GM12891 (cell line): ENCODE data around the gene IQGAP2.
"Not testable (repeated sequence)": the region's sequence is repeated elsewhere in the genome, so short reads cannot be mapped to it uniquely, and the experiment has no call there.

Experiments used
- DNase-seq: peaks from one replicate; pipeline ENCODE4 v3.0.0; 2011; ENCODE audit warnings: low spot score; ENCODE audit not compliant: insufficient read length
- FAIRE-seq: peaks from 2 replicates; lab custom pipeline; 2011; peaks lifted over from hg19 to GRCh38; lab: Jason Lieb, UNC
- PAX5 ChIP-seq: IDR thresholded peaks from 2 replicates; pipeline ENCODE4 v1.6.1; 2011; ENCODE audit warnings: low read length, moderate library complexity, mild to moderate bottlenecking; ENCODE audit not compliant: insufficient read depth, severe bottlenecking
- POLR2A ChIP-seq: IDR thresholded peaks from 2 replicates; pipeline ENCODE4 v1.6.1; 2011; ENCODE audit warnings: low read depth, low read length, control low read depth
- POLR2AphosphoS5 ChIP-seq: IDR thresholded peaks from 2 replicates; pipeline ENCODE4 v1.6.1; 2011; ENCODE audit warnings: low read depth, low read length, control low read depth
- POU2F2 ChIP-seq: IDR thresholded peaks from 2 replicates; pipeline ENCODE4 v1.6.1; 2011; ENCODE audit warnings: low read depth, mild to moderate bottlenecking, control low read depth, low read length, moderate library complexity
- SPI1 ChIP-seq: IDR thresholded peaks from 2 replicates; pipeline ENCODE4 v1.6.1; 2011; ENCODE audit warnings: low read depth, low read length, control low read depth
- TAF1 ChIP-seq: IDR thresholded peaks from 2 replicates; pipeline ENCODE4 v1.6.1; 2011; ENCODE audit warnings: low read depth, low read length, control low read depth

IQGAP2 gene

GRCh38 chr5:76433261-76433660 is 30.2 kb downstream of the IQGAP2 start:
- no peak for TF ChIP-seq POLR2A
- no peak for TF ChIP-seq POLR2AphosphoS5
- no peak for TF ChIP-seq TAF1
- TF ChIP-seq POU2F2 = no peak
- no peak for TF ChIP-seq PAX5
- DNase-seq (no peak), FAIRE-seq (no peak)

DNA sequence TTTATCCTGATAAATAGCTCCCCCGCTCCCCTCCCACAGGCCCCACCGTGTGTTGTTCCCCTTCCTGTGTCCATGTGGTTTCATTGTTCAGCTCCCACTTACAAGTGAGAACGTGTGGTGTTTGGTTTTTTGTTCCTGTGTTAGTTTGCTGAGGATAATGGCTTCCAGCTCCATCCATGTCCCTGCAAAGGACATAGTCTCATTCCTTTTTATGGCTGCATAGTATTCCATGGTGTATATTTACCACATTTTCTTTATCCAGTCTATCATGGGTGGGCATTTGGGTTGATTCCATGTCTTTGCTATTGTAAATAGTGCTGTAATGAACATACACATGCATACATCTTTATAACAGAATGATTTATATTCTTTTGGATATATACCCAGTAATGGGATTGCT is 34.4 kb downstream of the IQGAP2 start:
- not testable (repeated sequence) for FAIRE-seq, DNase-seq

GRCh38 chr5:76438025-76438424 is 34.9 kb downstream of the IQGAP2 start:
- FAIRE-seq = no peak
- TF ChIP-seq TAF1 = no peak
- TF ChIP-seq POLR2A = no peak
- TF ChIP-seq PAX5 = no peak
- no peak for TF ChIP-seq POU2F2
- TF ChIP-seq POLR2AphosphoS5 = no peak
- TF ChIP-seq SPI1 = no peak
- no peak for DNase-seq

GRCh38 chr5:76439201-76439600 is 36.1 kb downstream of the IQGAP2 start:
- no peak for TF ChIP-seq SPI1
- FAIRE-seq = no peak
- no peak for DNase-seq

GRCh38 chr5:76439929-76440328 is 36.8 kb downstream of the IQGAP2 start:
- no peak for FAIRE-seq
- TF ChIP-seq PAX5 (no peak), POLR2AphosphoS5 (no peak), POLR2A (no peak), TAF1 (no peak), POU2F2 (no peak), SPI1 (no peak)
- DNase-seq = no peak

GRCh38 chr5:76441101-76441500 is 38.0 kb downstream of the IQGAP2 start:
- TF ChIP-seq POU2F2 (no peak), SPI1 (no peak), POLR2A (no peak), PAX5 (no peak), POLR2AphosphoS5 (no peak), TAF1 (no peak)
- DNase-seq = no peak
- no peak for FAIRE-seq

DNA sequence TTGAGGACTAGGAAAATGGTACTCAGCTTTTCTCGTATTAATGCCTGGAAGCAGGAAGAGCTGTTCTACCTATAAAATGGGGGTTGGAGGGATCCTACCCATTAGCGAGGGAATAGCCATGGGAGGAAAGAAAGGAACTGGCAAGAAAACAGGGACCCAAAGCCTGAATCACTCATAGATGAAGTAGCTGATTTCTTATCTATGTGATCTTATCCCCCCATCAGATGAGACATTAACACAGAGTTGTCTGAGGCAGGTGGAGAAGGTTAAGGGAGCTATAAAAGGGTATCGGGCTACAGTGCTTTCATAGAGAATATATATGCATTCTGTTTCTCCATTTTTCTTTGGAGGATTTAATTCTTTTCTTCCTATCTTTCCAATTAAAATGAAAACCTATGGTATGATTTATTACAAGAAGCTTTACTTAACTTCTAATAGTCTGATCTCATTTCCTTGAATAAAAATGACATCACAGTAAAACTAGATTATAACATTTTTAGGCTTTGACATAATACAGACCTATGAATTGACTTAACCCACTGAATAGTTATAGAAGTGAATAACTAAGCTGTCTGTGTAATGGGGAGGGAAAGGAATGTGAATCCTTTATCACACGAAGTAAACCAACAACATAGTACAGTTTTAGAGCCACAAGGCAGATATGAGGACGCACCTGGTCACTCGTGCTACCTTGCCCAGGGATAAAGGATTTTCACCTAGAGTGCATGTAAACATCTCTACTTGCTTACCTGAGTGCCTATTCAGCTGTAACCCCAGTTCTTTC is 39.0 kb downstream of the IQGAP2 start:
- FAIRE-seq (no peak), DNase-seq (no peak)
- TF ChIP-seq PAX5 (no peak), POU2F2 (no peak), POLR2AphosphoS5 (no peak), POLR2A (no peak), TAF1 (no peak), SPI1 (no peak)

DNA sequence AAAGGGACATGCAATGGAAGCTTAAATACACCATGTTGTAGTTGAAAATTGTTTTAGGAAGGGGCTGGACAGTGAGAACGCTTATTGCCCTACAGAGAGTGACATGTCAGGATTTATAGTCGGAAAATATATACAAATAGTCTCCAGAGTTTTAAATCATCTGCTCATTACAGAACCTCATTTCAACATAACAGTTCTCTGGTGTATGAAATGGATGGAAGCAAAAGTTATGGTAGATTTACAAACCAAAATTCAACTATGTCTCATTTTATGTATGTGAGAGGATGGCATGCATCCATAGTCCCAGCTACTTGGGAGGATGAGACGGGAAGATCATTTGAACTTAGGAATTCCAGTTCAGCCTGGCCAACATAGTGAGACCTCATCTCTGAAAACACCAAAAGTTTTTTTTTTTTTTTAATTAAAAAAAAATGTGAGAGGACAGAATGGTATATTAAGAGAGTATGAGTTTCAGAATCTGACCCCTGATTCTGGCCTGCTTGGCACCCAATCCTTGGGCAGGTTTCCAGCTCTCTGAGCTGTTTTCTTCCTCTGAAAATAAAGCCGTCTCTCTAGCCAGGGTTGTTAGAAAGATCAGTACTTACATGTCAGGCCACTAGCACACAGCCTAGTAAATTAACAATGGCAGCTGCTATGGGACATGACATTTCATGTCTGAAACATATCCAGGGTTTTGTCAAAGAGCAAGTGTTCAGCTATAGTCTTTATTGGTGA is 40.1 kb downstream of the IQGAP2 start:
- TF ChIP-seq POU2F2 (no peak), PAX5 (no peak), TAF1 (no peak), POLR2AphosphoS5 (no peak), SPI1 (no peak), POLR2A (no peak)
- DNase-seq (no peak), FAIRE-seq (no peak)

GRCh38 chr5:76445063-76445462 is 42.0 kb downstream of the IQGAP2 start:
- DNase-seq (no peak), FAIRE-seq (no peak)
- TF ChIP-seq POLR2A = no peak
- no peak for TF ChIP-seq PAX5
- no peak for TF ChIP-seq SPI1
- no peak for TF ChIP-seq TAF1
- TF ChIP-seq POLR2AphosphoS5 = no peak
- TF ChIP-seq POU2F2 = no peak

DNA sequence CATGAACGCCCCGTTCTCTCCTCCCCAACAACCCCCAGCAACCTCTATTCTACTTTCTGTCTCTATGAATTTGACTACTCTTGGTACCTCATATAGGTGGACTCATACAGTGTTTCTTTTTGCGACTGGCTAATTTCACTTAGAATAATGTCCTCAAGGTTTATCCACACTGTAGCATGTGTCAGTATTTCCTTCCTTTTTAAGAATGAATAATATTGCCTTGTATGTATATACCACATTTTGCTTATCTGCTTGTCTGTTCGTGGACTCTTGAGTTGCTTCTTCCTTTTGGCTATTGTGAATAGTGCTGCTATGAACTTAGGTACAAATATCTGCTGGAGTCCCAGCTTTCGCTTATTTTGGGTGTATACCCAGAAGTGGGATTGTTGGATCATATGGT is 42.7 kb downstream of the IQGAP2 start:
- DNase-seq (no peak), FAIRE-seq (no peak)
- TF ChIP-seq SPI1 = no peak
- TF ChIP-seq POLR2AphosphoS5 = no peak
- no peak for TF ChIP-seq POLR2A
- TF ChIP-seq TAF1 = no peak
- no peak for TF ChIP-seq PAX5
- no peak for TF ChIP-seq POU2F2
